ENCODE data around the gene BCL2L15.

The BCL2L15 gene

GRCh38 chr1:113913887-113914664 lies 26.7 kb upstream of the BCL2L15 start:
- intact Hi-C loops (cut with DNase I), result no loop called here
- DNase-seq, result no peak

- intact Hi-C loops (cut with DNase I), result no loop called here
- DNase-seq, result no peak
Measured at GRCh38 chr1:113913312-113913668, 25.9 kb upstream of the BCL2L15 start.

GRCh38 chr1:113912594-113913311 lies 25.4 kb upstream of the BCL2L15 start:
- DNase-seq, result peak in 15 of 42 donors; percentile 10 to 47 (median 21)
- intact Hi-C loops (cut with DNase I), result no loop called here

GRCh38 chr1:113905435-113905861 lies 18.1 kb upstream of the BCL2L15 start:
- peak in 6 of 42 donors; percentile 3 to 53 (median 24) for DNase-seq
- intact Hi-C loops (cut with DNase I), result loop anchor here (1.0 to 5.0 kb wide), 2 partner anchors 24 to 93 kb away; partner anchors contain the start of genes HIPK1 and RSBN1

GRCh38 chr1:113904674-113905434 lies 17.5 kb upstream of the BCL2L15 start, which contains the start of the genes AP4B1 and DCLRE1B:
TSS of gene AP4B1 (minus strand) at chr1:113904799. CDS start at chr1:113904717, 82 bp downstream.
TSS of gene DCLRE1B (plus strand) at chr1:113905326. CDS start at chr1:113905587, 261 bp downstream.
- intact Hi-C loops (cut with DNase I), result loop anchor here (1.0 to 5.0 kb wide), 2 partner anchors 24 to 93 kb away; partner anchors contain the start of genes HIPK1 and RSBN1
- peak; percentile 93 to 99 (median 98) for DNase-seq

- DNase-seq, result peak in 3 of 42 donors; percentile 50 to 62 (median 56)
- intact Hi-C loops (cut with DNase I), result no loop called here
Measured at GRCh38 chr1:113904293-113904673, 16.9 kb upstream of the BCL2L15 start.

- intact Hi-C loops (cut with DNase I), result no loop called here
- peak in 26 of 42 donors; percentile 5 to 61 (median 23) for DNase-seq
Measured at GRCh38 chr1:113903501-113904292, 16.3 kb upstream of the BCL2L15 start.

GRCh38 chr1:113901191-113901590 lies 13.8 kb upstream of the BCL2L15 start:
- DNase-seq, result no peak
- intact Hi-C loops (cut with DNase I), result no loop called here

GRCh38 chr1:113899111-113899510 lies 11.7 kb upstream of the BCL2L15 start:
- no peak for DNase-seq
- intact Hi-C loops (cut with DNase I), result no loop called here

GRCh38 chr1:113898241-113898814 lies 10.9 kb upstream of the BCL2L15 start:
- intact Hi-C loops (cut with DNase I), result no loop called here
- no peak for DNase-seq

- intact Hi-C loops (cut with DNase I), result no loop called here
Measured at GRCh38 chr1:113895961-113896360, 8.6 kb upstream of the BCL2L15 start.

GRCh38 chr1:113895098-113895497 lies 7.7 kb upstream of the BCL2L15 start:
- no peak for DNase-seq
- intact Hi-C loops (cut with DNase I), result no loop called here

More at GRCh38 chr1:113895961-113896360, 8.6 kb upstream of the BCL2L15 start:
- DNase-seq, result no peak

GRCh38 chr1:113893267-113893666 lies 5.9 kb upstream of the BCL2L15 start:
- DNase-seq, result no peak
- intact Hi-C loops (cut with DNase I), result no loop called here

- intact Hi-C loops (cut with DNase I), result no loop called here
- no peak for DNase-seq
Measured at GRCh38 chr1:113891631-113892220, 4.3 kb upstream of the BCL2L15 start.

GRCh38 chr1:113890816-113891215 lies 3.4 kb upstream of the BCL2L15 start:
- DNase-seq, result no peak
- intact Hi-C loops (cut with DNase I), result no loop called here

GRCh38 chr1:113886417-113887401 lies 672 bp downstream of the BCL2L15 start:
- no peak for DNase-seq
- intact Hi-C loops (cut with DNase I), result no loop called here

- no peak for DNase-seq
- intact Hi-C loops (cut with DNase I), result no loop called here
Measured at GRCh38 chr1:113881661-113882060, 5.7 kb downstream of the BCL2L15 start.

All from head of caudate nucleus (tissue), 42 donors.